ENCODE data around the gene FSTL1.

Gene FSTL1

DNA sequence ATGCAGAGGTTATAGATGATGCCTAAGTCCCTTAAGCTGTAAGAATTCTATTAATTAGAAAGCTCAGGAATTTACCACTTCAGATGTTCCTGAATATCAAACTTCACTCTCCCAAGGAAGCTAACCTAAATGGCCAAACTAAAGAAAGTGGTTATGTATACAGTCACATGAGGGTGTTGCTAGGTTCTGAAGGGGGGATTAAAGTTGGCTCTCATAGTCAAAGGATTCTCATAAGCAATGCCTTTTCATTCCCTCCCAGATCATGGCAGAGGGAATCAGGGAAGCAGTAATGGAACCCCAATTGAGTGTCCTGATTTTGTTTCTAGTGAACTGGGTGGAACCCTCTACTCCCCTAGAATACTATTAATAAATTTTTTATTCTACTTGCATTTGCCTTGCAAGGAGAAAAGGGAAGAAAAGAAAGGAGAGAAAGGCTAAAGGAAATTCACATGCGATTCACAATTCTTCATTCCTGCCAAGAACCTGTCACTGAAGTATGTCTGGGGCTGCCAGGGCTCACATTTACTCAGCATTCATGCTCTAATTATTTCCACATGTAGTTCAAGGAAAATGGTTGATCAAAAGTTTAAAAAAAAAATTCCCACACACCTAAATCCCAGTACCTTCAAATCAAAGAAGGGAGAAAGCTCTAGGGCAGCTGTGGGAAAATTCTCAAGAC is 25.1 kb downstream of the FSTL1 start:
- no peak overlapping the region for H3K27ac ChIP-seq
- H3K27me3 ChIP-seq = peaks cover 3% of the 10 kb centered on the region
- no peaks in the 10 kb centered on the region for H3K36me3 ChIP-seq
- H3K4me3 ChIP-seq (ENCODE audit: low read depth in 1 of 2, low read length in 1 of 2) = no peak overlapping the region
- H3K4me1 ChIP-seq (ENCODE audit: control insufficient read depth in 1 of 2, insufficient read depth in 1 of 2, low read depth in 1 of 2, low read length in 1 of 2) = no peaks in the 10 kb centered on the region
- H3K9me3 ChIP-seq = no peaks in the 10 kb centered on the region
- TF ChIP-seq CTCF (IDR thresholded peaks at IDR 0.05) = no peak

GRCh38 chr3:120424976-120425570 is 25.7 kb downstream of the FSTL1 start:
- Histone ChIP-seq H3K36me3 (no peaks in the 10 kb centered on the region), H3K27ac (no peak overlapping the region)

DNA sequence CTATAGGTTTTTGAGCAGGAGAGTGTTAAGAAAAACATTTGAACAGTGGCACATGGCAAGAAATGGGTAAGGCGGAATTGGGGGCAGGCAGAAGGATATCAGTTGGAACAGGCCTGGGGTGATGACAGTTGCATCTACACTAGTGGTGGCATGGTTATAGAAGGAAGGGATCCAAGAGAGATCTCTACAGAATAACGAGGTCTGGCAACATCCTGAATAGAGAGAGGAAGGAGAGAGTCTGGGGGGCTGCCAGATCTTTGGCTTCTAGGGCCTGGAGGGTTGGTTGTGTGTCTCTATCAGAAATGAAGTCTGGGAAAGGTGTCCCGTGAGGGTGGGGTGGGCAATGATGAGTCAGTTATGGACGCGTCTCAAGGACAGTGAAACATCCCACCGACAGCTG is 26.3 kb downstream of the FSTL1 start:
- TF ChIP-seq CTCF (IDR thresholded peaks at IDR 0.05) = no peak
- H3K4me1 ChIP-seq (ENCODE audit: control insufficient read depth in 1 of 2, insufficient read depth in 1 of 2, low read depth in 1 of 2, low read length in 1 of 2) = no peaks in the 10 kb centered on the region
- peaks cover 3% of the 10 kb centered on the region for H3K27me3 ChIP-seq
- no peak overlapping the region for H3K4me3 ChIP-seq (ENCODE audit: low read depth in 1 of 2, low read length in 1 of 2)
- no peaks in the 10 kb centered on the region for H3K36me3 ChIP-seq
- H3K27ac ChIP-seq = no peak overlapping the region
- no peaks in the 10 kb centered on the region for H3K9me3 ChIP-seq

More at GRCh38 chr3:120424976-120425570, 25.7 kb downstream of the FSTL1 start:
- no peaks in the 10 kb centered on the region for H3K4me1 ChIP-seq (ENCODE audit: control insufficient read depth in 1 of 2, insufficient read depth in 1 of 2, low read depth in 1 of 2, low read length in 1 of 2)
- no peaks in the 10 kb centered on the region for H3K9me3 ChIP-seq
- peaks cover 3% of the 10 kb centered on the region for H3K27me3 ChIP-seq
- TF ChIP-seq CTCF (IDR thresholded peaks at IDR 0.05) = no peak
- no peak overlapping the region for H3K4me3 ChIP-seq (ENCODE audit: low read depth in 1 of 2, low read length in 1 of 2)

DNA sequence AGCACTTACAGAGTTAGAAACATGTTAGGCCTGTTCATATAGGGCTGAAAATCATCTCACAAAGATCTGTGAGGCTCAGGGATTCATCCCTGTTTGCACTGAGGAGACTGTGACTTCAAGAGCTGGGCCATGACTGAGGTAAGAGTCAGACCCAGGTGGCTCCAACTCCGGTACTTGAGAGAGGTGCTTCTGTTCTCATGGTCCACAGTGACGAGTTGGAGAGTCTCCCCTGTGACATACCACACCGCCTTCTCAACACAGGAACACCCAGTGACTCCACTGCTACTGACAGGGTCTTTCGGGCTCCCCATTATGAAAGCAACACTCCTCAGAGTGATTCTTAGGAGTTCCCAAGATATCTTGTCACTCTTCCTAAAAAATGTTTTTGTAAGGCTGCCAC is 27.4 kb downstream of the FSTL1 start:
- no peak for TF ChIP-seq CTCF (IDR thresholded peaks at IDR 0.05)
- H3K9me3 ChIP-seq = no peaks in the 10 kb centered on the region
- no peak overlapping the region for H3K27ac ChIP-seq
- H3K36me3 ChIP-seq = no peaks in the 10 kb centered on the region
- peaks cover 0 to 5% of the 10 kb centered on the region in 2 experiments for H3K4me1 ChIP-seq (ENCODE audit: control insufficient read depth in 1 of 2, insufficient read depth in 1 of 2, low read depth in 1 of 2, low read length in 1 of 2)
- H3K4me3 ChIP-seq (ENCODE audit: low read depth in 1 of 2, low read length in 1 of 2) = no peak overlapping the region
- peaks cover 3% of the 10 kb centered on the region for H3K27me3 ChIP-seq

DNA sequence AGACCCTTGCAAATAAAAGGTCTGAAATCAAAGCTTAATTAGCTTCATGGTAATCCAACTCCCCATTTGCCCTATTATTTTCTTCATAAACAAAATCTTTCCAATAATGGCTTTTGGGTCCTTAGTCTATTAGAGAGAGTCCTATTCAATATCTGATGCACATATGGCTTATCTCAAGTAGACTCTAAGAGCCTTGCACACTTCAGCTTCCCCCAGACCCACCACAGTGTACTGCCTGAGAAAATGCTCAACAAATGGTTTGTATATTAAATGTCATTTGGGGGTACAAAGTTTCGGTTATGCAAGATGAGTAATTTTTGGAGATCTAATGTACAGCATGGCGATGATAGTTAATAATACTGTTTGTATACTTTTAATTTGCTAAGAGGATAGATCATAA is 28.9 kb downstream of the FSTL1 start:
- TF ChIP-seq CTCF (IDR thresholded peaks at IDR 0.05) = no peak
- Histone ChIP-seq H3K9me3 (no peaks in the 10 kb centered on the region), H3K27me3 (peaks cover 3% of the 10 kb centered on the region), H3K27ac (no peak overlapping the region), H3K4me1 (ENCODE audit: control insufficient read depth in 1 of 2, insufficient read depth in 1 of 2, low read depth in 1 of 2, low read length in 1 of 2) (peaks cover 10 to 16% of the 10 kb centered on the region in 2 experiments), H3K4me3 (ENCODE audit: low read depth in 1 of 2, low read length in 1 of 2) (no peak overlapping the region), H3K36me3 (no peaks in the 10 kb centered on the region)

Data from neutrophil (primary cell).